ENCODE results near the gene AVPR2.
A peak's percentile ranks its signal among the peaks of the same experiment; 100 is the strongest.

AVPR2 gene

DNA sequence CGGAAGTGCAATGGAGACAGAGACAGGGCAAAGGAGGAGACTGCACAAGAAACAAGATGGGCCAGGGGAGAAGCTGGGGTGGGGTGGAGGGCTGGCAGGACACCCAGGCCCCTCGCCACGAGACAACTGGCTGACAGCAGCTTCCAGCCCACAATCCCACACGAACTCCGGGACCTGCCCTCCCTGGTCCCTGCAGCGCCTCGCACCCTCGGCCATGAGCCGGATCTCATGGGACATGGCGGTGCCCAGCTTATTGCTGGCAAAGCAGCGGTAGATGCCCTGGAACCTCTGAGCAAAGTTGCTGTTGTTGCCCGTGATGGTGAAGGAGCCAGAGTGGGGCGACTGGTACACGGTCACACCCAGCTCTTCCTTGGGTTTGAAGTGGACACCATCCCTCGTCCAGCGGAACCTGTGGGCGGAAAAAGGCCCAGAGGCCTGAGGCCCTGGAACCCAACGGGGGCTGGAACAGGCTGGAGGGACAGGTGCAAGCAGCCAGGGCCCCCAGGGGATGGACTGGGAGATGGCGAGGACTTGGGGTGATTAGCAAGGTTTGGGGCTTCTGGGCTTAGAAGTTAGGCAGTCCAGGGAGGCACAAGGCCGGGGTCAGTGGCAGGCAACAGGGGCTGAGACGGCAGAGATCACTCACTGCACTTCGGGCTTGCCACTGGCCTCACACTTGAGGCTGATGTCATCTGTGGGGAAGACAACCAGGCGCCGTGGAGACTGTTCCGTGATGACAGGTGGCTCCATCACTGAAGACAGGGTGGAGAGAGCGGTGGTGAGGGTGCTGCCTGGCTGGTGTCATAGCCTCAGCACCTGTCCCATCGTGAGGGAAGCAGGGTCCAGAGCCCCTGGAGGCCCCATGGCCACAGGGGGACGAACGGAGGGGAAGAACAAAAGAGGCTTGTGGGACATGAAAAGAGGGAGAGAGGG lies 32.3 kb upstream of the AVPR2 start:
- DNase-seq, result no peak

DNA sequence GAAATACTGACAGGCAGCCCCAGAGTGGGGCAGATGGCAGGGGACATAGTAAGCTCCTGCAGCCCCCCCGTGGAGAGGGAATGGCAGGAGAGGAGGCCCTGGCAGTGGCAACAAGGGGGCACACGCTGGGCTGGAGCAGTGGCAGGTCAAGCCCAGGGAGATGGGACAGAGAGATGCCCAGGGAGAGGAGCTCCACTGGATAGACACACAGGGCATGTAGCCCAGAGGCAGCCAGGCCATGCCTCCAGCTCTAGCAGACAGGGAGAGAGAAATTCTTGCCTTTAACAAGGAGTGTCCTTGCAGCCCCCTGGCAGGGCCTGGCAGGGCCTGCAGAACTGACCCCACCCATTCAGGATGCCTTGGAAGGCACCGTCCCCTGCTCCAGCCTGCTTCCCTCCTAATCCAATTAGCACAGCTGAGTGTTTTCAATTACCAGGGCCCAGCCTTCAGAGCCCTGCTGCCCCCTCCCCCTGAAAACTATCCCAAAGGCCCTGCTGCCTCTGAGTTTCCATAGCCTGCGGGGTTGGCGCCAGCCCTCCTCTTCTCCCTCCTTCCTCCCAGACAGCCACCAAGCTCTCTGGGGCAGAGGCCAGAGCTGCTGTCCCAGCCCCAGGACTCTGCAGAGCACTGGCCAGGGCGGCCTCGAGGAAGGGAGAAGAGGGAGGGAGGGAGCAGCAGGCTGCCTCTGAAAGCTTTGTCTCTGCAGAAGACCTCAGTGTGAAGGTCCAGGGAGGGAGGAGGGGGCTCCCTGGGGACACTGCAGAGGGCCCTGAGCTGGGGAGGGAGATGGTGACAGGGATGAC lies 31.0 kb upstream of the AVPR2 start:
- no peak for DNase-seq

DNA sequence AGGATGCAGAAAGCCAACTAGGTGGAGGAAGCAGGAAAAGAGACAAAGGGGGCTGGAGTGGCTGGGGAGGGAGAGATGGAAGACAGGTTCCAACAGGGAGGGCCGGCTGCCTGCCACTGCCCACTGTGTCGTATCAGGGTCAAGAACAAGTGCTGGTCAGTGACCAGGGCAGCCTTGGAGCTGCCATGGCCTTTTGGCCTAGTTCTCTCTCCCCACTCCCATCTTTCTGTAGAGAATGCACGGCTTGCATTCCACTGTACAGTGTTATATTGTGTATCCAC lies 30.4 kb upstream of the AVPR2 start:
- DNase-seq, result no peak

DNA sequence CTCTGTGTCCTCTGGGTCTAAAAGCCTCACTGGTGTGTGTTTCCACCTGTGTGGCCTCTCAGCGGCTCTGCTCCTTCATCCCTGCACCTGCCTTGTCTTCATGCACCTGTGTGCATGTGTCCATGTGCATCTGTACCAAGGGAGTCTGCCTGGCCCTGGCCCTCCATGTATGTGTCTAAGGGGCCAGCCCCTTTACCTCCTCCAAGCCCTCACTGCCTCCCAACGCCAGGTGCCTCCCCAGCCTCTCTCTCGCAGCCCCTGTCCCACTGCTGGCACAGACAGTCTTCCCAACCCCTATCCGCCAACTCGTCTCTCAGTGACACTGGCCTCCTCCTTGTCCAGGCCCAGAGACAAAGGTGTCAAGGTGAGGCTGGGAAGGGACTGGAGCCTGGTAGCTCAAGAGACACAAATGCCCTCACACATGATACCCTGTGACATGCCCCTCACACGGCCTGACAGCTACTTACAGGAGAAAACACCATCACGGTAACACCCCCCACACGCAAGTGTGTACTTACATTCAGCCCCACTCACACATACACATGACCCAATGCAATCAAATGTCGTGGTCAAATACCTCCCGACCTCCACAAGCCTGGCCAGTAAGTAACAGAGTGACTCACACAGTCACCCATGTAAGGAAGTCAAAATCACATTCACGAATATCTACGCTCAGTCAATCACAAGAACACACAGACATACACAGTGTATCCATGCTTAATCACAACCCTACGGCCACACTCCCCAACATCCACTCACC lies 29.9 kb upstream of the AVPR2 start:
- DNase-seq, result no peak

DNA sequence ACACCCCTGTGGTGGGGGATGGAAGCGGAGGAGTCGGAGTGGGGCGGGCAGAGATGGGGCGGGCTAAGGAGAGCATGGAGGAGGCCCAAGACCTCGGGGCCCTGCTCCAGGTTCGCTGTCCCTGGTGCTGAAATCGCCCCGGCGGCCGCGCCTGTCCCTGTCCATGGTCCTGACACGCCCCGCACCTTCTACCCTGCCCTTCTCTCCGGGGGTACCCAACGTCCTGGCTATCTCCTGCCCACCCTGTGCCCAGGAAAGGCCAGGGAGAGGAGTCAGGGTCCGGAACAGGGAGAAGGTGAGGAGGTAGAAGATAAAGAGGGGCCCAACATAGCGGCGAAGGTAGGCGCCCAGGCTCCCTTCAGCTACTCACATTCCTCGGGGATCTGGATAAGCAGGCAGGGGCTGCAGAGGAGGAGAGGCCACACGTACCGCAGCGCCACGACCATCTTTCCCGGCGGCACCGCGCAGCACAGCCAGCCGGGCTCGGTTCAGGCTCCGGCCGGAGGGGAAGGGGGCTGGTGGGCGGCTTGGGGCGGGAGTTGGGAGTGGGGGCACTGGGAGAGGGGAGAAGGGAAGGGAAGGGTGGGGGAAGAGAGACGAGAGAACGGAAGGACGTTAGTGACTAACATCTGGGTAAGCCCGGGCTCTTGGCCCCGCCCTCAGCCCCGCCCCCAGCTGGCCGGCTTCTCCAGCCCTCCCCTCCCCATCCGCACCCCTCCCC lies 28.9 kb upstream of the AVPR2 start:
- peak; percentile 41 to 71 for DNase-seq

DNA sequence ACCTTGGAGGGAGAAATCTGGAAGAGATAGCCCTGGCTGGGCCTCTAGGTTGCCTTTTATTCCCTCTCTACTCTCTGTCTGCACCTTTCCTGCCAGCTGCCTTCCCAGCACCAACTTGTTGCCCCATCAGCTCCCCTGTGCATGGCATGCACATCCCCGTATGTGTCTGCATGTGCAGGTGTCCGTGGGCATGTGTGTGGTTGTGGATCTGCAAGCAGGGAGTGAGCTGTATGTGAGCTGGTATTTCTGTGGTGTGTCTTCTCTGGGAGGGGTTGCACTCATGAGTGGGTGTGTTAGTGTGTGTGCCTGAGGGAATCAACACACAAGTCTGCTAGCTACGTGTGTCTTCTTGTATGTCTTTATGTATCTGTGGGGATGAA lies 28.4 kb upstream of the AVPR2 start:
- no peak for DNase-seq

DNA sequence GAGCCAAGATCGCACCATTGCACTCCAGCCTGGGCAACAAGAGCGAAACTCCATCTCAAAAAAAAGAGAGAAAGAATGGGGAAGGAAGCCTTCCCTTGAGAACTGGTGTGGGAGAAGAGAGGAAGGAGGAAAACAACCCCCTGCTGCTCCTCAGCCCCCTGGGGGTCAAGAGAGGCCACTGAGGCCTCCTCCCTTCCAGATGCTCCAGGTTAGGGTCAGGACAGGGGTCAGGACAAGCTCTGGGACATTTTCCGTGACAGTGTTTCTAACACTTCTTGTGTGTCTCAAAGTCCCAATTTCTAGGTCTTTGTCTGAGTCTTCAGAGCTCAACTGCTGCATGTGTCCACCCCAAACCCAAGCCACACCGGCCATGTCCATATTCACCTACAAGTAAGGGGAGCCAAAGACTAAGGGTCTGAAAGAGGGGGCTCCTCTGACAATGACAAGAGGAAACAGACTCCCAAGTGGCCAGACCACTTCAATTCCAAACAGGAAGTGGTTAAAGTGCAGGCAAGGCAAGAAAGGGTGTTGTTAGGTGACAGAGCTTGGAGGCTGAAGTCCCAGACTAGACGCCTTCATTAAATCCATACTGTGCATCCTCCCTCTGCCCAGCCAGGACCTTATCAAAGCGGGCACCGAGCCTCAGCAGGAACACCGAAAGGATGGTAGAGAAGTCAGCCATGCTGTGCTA lies 26.8 kb upstream of the AVPR2 start:
- DNase-seq, result no peak

DNA sequence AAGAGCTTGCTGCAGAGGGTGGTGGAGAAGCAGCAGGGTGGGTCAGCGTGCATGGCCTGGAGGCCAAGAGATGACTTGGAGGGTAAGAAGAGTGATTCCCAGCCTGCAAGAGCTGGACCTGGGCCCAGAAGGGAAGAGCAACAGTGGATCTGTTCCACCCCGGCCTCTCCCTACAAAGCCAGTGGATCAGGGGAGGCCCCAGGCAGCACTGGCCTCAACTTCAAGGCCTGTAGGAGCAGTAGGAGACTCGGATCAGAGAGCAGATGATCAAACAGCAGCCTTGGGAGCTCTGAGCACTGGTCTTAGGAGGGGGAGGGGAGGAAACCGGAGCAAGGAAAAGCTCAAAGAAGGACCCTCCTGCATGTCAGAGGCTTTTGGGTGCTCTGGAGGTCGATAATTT lies 26.1 kb upstream of the AVPR2 start:
- no peak for DNase-seq

DNA sequence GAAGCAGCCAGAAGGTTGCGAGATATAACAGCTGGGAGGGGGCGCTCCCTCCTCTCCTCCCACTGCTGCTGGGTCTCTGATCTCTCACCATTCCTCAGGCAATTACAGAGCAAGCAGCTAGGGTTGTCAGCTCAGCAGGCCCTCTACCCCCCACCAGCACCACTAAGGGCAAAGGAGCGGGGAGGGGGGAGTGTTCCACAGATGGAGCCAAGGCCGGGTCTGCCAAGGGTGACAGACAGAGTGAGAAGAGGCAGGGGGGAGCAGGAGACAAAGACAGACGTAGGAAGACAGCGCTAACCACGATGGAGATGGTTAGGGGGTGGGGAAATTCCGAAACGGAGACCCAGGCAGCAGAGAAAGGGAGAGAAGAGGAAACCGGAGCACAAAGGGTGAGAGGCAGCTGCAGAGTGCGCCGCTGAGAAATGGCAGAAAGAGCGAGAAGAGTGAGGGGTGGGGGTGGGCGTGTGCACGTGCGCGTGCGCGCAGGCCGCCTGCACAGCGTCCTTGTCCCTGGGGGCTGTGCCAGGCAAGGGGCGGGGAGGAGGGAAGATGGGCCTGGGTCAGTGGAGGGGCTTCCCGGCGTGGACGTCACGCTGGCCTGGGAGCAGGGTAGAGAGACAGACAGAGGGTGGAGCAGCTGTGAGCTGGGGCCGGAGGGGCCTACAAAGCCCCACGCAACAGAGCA lies 25.4 kb upstream of the AVPR2 start:
- no peak for DNase-seq

DNA sequence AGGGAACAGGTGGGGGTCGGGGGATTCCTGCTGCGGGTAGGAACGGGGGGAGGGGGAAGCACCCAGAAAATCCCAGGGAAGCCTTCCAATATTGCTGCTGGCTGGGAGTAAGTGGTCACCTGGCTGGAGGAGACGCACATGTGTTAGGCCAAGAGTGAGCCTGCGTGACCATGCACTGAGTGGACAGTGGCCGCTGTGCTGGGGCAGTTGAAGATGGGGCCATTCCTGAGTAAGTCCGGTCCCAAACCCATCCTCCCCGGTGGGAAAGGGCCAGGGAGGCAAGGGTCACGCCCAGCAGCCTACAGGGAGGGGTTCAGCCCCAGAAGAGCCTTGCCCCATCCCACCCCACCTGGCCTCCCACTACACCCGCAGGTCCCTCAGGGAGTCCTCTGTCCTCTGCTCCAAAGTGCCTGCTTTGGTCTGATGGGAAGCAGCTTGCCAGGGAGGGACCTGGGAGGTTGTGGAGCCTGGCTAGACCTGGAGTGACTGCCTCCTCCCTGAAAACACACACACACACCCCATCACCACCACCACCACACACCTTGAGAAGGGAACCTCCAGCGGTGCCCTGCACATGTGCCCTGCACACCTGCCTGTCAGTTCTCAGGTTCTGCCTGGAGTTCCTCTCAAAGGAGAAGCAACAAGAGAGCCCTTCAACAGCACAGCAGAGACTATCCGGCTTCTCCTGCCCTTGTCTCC lies 24.6 kb upstream of the AVPR2 start:
- no peak for DNase-seq

DNA sequence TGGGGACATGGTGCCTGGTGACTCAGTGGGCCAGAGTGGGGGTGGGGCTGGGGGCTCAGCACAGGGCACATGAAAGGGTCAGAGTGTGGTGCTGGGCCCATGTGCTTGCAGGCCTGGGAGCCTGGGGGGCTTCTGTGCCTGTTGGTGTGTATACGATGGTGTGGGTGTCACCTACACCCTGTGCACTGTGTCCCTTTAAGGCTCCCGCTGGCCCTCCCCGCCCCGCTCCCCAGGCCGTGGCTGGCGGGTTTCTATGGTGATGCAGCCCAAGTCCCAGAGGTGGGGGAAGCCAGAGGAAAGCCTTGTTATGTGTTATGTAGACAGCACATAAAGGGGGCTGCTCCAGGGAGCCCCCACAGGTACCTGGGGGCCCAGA lies 24.0 kb upstream of the AVPR2 start:
- no peak for DNase-seq

DNA sequence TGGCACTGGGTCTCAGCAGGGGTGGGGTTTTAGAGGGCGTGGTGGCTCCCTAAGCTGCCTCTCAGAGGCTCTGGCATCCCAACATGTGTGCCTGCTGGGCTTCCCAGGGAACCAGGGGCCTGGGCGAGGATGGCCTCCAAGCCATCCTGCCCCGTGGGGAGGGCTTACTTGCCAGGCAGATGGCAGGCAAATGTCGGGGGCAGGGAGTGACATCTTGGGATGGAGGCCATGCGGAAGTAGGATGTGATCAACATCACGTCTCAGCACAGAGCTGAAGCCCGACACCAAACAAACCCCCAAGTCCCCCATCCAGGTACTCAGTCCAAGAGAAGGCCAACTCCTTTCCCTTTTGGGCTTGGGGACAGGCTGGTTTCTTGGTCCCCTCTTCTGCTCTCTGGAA lies 23.2 kb upstream of the AVPR2 start:
- DNase-seq, result no peak

DNA sequence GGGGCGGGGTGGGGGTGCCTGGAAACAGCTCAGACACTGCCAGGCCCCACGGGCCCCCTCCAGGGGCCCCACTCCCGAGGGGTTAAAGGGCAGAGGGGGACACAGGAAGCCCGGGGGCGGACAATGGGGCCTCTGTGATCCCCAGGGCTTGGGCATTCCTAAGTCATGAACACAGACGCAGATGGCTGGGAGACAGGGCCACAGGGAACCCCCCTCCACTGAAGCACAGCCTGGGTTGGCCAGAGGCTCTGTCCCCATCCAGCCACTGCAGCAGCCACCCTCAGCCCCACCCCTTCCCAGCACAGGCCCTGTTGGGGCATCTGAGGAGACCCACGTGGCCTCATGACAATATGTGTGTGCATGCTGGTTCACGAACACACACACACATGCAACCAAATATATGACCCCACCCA lies 22.4 kb upstream of the AVPR2 start:
- no peak for DNase-seq

DNA sequence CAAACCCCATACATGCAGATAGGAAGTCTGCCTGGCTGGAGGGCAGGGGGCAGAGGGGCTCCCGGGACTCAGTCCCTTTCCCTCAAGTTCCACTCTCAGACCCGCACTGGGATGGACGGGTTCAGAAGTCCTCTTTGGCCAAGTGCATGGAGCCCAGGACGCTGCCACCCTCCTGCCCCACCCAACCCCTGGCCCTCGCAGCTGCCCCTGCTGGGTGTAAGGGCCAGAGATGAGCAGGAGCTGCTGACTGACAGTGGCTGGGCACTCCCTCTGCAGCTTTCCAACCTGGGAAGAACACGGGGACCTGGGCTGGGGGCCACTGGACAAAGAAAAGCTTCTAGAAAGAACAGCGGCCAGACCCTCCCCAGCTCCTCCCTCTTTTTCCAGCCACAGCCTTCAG lies 21.9 kb upstream of the AVPR2 start:
- no peak for DNase-seq

DNA sequence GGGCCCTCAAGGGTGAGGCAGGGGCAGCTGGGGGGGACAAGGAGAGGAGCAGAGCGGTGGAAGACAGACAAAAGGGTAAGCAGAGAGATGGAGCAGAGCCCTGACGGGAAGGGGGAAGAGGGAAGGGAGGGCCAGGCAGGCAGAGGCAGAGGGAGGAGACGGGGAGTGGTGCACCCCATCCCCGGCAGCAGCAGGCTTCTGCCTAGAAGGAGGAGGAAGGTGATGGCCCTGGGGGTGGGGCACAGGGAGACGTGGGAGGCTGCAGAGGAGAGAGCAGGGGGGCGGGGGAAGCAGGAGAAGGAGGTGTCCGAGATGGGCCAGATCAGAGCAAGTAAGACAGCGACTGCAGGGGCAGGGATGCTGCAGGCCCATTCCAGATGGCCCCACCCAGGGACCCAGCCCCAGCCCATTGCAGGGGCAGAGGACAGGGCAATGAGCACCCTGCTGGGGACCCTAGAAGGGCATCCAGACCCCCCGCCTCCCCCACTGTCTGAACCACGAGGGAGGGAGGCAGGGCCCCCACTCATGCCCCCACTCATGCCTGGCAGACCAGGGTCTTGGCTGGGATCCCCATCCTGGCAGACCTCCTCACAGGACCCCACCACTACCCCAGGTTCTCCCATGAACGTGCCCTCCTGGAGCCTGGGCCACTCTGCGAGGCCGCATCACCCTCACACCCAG lies 21.2 kb upstream of the AVPR2 start:
- no peak for DNase-seq

DNA sequence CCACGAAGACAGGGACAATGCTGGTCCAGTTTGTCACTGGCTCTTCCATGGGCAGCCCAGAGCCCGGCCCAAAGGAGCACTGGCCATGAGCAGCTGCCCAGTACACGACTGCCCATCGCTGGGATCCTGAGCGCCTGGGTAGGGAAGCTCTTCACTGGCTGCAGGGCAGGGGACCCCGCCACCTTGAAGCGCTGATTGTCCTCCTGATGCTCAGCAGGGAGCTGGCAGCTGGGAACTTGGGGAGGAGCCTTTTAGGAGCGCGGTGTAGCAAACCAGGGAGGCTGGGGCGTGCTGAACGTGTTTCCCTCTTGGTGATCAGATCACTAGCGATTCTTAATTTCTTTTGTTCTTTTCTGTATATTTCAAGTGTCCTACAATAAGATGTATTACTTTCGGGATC lies 20.3 kb upstream of the AVPR2 start:
- no peak for DNase-seq

DNA sequence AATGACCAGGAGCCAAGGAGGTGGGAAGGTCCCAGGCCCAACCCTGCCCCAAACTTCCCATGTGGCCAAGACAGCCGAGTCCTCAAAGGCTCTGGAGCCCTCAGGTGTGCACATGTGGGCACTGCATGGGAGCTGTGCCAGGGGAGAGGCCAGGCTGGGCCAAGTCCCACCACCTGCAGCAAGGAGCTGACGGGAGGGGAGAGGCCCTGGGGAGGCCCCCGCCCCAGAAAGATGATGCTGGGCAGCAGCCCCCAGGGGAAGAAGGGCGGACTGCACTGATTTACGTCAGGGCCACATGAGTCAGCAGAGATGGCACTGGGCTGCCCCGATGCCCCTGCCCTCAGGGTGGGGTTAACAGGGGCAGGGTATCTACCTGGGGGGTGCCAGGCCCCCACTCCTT lies 19.9 kb upstream of the AVPR2 start:
- no peak for DNase-seq

DNA sequence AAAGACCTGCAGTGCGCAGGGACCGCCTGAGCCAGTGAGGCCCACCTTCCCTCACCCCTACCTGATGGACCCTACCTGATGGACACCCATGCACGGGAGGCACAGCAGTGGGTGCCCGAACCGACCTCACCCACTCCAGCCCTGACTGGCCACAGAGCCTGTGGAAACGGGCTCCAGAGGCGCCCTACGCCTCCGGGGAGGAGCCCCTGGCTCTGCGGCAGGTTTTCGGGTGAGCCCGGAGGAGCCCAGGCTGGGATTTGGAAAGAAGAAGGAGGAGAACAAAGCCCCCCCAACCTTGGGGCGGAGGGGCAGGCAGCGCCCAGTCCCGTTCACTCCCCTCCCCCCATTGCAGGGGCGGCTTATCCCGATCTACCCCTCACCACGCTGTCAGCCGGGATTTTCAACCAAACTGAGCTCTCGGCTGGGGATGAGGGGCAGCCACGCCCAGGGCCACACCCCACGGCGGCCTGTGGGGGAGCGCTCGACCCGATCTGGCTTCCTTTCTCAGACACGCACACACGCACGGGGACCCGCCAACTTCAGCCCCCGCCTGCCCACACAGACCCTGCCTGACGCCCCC lies 19.2 kb upstream of the AVPR2 start:
- DNase-seq, result no peak

DNA sequence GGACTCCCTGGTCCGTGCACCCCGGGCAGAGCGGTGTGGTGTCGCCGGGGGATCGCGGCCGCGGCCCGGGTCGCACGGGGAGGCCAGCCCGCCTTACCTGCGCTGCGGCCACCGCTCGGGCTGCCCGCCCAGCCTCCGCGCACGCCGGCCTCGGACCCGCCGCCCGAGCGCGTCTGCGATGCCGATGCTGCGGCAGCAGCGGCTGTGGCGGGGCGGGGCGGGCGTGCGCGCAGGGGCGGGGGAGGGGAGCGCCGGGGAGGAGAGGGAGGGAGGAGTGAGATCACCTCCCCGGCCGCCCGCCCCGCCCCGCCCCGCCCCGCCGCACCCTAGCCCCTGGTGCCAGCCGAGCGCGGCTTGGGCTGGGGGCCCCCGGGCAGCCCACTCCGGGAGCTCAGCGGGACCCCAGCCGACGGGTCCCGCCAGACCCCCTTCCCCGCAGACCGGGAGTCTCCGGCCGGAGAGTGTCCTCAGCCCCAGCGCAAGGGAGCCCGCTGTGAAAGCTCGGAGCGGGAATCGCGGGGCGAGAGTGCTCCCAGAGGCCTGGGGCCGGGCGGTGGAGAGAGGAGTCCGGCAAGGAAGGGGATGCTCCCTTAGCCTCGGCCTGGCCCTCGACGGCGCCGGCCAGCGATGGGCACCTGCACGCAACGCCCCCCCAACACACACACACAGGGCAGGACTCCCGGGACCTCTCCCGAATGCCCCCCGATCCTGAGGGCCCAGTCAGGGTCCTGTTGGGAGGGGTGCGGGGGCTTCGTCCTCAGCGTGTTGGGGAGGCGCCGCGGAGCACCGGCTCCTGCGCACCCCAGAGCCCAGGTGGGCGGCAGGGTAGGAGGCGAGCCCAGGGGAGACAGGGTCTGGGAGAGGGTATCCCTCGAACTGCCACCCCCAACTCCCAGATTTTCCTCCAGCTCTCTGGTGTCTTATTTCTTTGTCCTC lies 18.2 kb upstream of the AVPR2 start, which contains the start of gene L1CAM:
L1CAM (minus strand) TSS at position 206 of the 936 bp plus-strand sequence. CDS start 10,337 bp downstream, outside the sequence.
- peak in 1 of 2 donors; percentile 32 for DNase-seq
